Thyroid gland (tissue), 4 donors: ENCODE results near the gene NFIA. TPM values are rescaled to one million over a fixed set of nuclear protein-coding genes. Genes with fewer than 3 reads are reported as not detected.

Experiments used
- DNase-seq, 2 donors: peaks; one replicate each; pipeline ENCODE4 v3.0.0-alpha.2; 2019
- H3K27ac ChIP-seq, 3 donors: fragments of 200-600 bp; sonication (generic); 1 replicate in 2 of 3; 2 replicates in 1 of 3; pipeline ENCODE4 v1.5.1; 2016 to 2019; ENCODE audit warnings: mild to moderate bottlenecking in 1 of 3, moderate library complexity in 1 of 3
- H3K27me3 ChIP-seq: fragments of 200-600 bp; sonication (generic); one replicate; pipeline ENCODE4 v1.5.1; 2019
- H3K36me3 ChIP-seq, 2 donors: fragments of 200-600 bp; sonication (generic); one replicate each; pipeline ENCODE4 v1.5.1; 2016 to 2019
- H3K4me1 ChIP-seq, 2 donors: fragments of 200-600 bp; sonication (generic); one replicate each; pipeline ENCODE4 v1.5.1; 2017 to 2019
- H3K4me3 ChIP-seq, 3 donors: fragments of 200-600 bp; sonication (generic); replicated peaks in 1 of 3; 1 replicate in 2 of 3; 2 replicates in 1 of 3; pipeline ENCODE4 v1.5.1; 2016; ENCODE audit warnings: mild to moderate bottlenecking in 1 of 3
- H3K9me3 ChIP-seq: fragments of 200-600 bp; sonication (generic); one replicate; pipeline ENCODE4 v1.5.1; 2017
- CTCF ChIP-seq, 6 experiments: fragments of 200-600 bp in 3 of 6; fragments of 450-650 bp in 3 of 6; sonication (generic) in 3 of 6; IDR thresholded peaks; one replicate each; pipeline ENCODE4 v1.5.1; 2016 to 2019; ENCODE audit warnings: antibody characterized with exemption in 6 of 6, mild to moderate bottlenecking in 2 of 6, inconsistent platforms in 1 of 6, moderate library complexity in 1 of 6
- POLR2A ChIP-seq, 2 donors: fragments of 450-650 bp; IDR thresholded peaks; one replicate each; pipeline ENCODE4 v1.6.1; 2017; ENCODE audit warnings: antibody characterized with exemption in 2 of 2, mild to moderate bottlenecking in 2 of 2, moderate library complexity in 1 of 2
- WGBS, 2 donors: methylation state at CpG; one replicate each; pipeline ENCODE4 v1.1.5; 2017; 5-methylcytosine and 5-hydroxymethylcytosine counted together
- intact Hi-C: fragments of 100-400 bp; cut with DNase I; formaldehyde crosslinking; loops from one replicate; pipeline ENCODE4 v1.15.1; 2023
- total RNA-seq, 4 donors: library from RNA; depleted of rRNA; stranded (reverse); fragments of >200 nt; gene quantifications; one replicate each; pipeline ENCODE4 v1.2.3, GENCODE V29; 2016

Gene NFIA
- total RNA-seq, 4 donors from 2014 or later = 105 to 149 (median 118) TPM

DNA sequence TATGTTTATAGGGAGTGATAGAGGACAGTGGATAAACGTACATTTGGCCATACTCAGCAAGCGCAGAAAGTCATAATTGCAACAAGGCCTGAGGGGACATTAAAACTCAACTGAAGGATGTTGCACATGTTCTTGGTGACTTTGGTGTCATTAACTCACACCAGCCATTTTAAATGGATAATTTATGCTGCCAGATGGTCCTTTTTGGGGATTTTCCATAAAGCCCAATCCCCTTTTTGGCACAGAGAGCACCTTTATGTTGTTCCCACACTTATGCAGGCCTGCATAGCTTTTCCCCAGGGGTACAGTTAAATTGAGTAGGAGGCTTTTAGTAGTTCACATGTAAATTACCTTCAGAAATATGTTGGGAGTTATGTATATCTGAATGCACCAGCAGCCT lies 279.6 kb downstream of the NFIA start:
- H3K4me3 ChIP-seq = no peak overlapping the region
- 94 to 97% methylated on average over 2 of the region's 2 CpGs for WGBS, 2 donors
- no peaks in the 10 kb centered on the region for H3K9me3 ChIP-seq
- DNase-seq = no peak
- intact Hi-C loops = no loop called here
- H3K4me1 ChIP-seq = no peaks in the 10 kb centered on the region
- peaks cover 5 to 10% of the 10 kb centered on the region in 2 donors for H3K36me3 ChIP-seq
- TF ChIP-seq CTCF (IDR thresholded peaks at IDR 0.05) (no peak), POLR2A (IDR thresholded peaks at IDR 0.05) (no peak)
- H3K27me3 ChIP-seq = no peaks in the 10 kb centered on the region
- H3K27ac ChIP-seq = no peak overlapping the region

DNA sequence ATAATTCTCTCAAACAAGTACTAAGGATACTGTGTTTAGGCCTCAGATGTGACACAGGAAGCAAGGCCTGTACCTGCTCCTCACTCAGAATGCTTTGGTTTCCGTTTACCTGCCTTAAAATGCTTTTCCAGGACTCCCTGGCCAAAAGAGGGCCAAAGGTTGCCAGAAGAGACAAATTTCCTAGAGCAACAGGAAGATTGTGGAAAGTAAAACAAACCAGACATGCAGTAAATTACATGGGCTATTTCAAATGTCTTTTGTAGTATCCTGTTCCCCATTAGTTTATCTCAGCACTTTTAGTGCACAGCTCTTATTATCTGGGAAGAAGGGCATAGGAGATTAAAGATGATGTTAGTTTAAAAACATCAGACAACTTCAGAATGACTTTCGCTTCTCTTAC lies 280.0 kb downstream of the NFIA start:
- Histone ChIP-seq H3K27ac (no peak overlapping the region), H3K4me1 (no peaks in the 10 kb centered on the region), H3K9me3 (no peaks in the 10 kb centered on the region), H3K36me3 (peaks cover 5 to 10% of the 10 kb centered on the region in 2 donors), H3K27me3 (no peaks in the 10 kb centered on the region), H3K4me3 (no peak overlapping the region)
- TF ChIP-seq CTCF (IDR thresholded peaks at IDR 0.05) (no peak), POLR2A (IDR thresholded peaks at IDR 0.05) (no peak)
- intact Hi-C loops = no loop called here
- DNase-seq = no peak
- WGBS, 2 donors = 91 to 94% methylated on average over 2 of the region's 2 CpGs

- Histone ChIP-seq H3K9me3 (no peaks in the 10 kb centered on the region), H3K36me3 (no peaks in the 10 kb centered on the region), H3K4me1 (no peaks in the 10 kb centered on the region), H3K27ac (no peak overlapping the region), H3K27me3 (no peaks in the 10 kb centered on the region), H3K4me3 (no peak overlapping the region)
- DNase-seq = no peak
- TF ChIP-seq CTCF (IDR thresholded peaks at IDR 0.05) = no peak
- no peak for TF ChIP-seq POLR2A (IDR thresholded peaks at IDR 0.05)
- WGBS, 2 donors = 95 to 97% methylated on average over 2 of the region's 2 CpGs
- intact Hi-C loops = no loop called here
Observed at GRCh38 chr1:61368366-61368765, 286.0 kb downstream of the NFIA start.

- intact Hi-C loops = no loop called here
Observed at GRCh38 chr1:61368876-61369275, 286.5 kb downstream of the NFIA start.

More at GRCh38 chr1:61368876-61369275, 286.5 kb downstream of the NFIA start:
- no peaks in the 10 kb centered on the region for H3K27me3 ChIP-seq
- no peaks in the 10 kb centered on the region for H3K4me1 ChIP-seq
- H3K27ac ChIP-seq = no peak overlapping the region
- WGBS, 2 donors = 91 to 92% methylated on average over 6 of the region's 6 CpGs
- no peak overlapping the region for H3K4me3 ChIP-seq
- H3K36me3 ChIP-seq = no peaks in the 10 kb centered on the region
- TF ChIP-seq CTCF (IDR thresholded peaks at IDR 0.05) (no peak), POLR2A (IDR thresholded peaks at IDR 0.05) (no peak)
- H3K9me3 ChIP-seq = no peaks in the 10 kb centered on the region
- DNase-seq = no peak
